ENCODE measurements around the gene SPDYE1. TPM values are rescaled to one million over a fixed set of nuclear protein-coding genes. Genes with fewer than 3 reads are reported as not detected.

The SPDYE1 gene, protein sequence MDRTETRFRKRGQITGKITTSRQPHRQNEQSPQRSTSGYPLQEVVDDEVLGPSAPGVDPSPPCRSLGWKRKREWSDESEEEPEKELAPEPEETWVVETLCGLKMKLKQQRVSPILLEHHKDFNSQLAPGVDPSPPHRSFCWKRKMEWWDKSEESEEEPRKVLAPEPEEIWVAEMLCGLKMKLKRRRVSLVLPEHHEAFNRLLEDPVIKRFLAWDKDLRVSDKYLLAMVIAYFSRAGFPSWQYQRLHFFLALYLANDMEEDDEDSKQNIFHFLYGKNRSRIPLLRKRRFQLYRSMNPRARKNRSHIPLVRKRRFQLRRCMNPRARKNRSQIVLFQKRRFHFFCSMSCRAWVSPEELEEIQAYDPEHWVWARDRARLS
- total RNA-seq (2014; rRNA removed; shearing (Covaris generic)): not detected in 2 replicates

DNA sequence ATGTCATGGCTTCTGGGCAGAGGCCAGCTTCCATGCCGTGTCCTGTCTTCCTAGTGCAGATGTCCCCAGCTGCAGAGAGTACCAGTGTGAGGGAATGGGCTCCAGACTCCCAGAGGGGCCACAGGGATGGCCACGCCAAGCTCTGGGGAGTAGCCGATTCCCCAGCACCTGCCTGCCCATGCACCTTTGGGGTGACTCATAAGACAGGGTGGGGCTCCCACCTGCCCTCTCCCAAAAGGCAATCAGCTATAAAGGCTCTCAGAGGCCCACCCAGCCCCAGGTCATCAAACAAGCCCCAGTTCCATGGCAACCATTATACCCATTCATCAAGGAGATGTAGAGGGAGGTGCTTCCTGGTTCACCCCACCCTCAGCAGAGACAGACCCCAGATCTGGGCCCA lies at the start of gene SPDYE1:
SPDYE1 (plus strand) TSS at position 366 of the 400 bp plus-strand sequence. CDS start 2,053 bp downstream, outside the sequence.

GRCh38 chr7:44044315-44045225 lies 46.9 kb downstream of the SPDYE1 start, which contains the start of gene DBNL:
Gene DBNL, plus strand, starts transcription at chr7:44044702. Its CDS starts 36 bp downstream, at chr7:44044738.

Other genes starting within 250 kb of the SPDYE1 start
- 35.1 and 37.6 TPM in 2 replicates for gene BLVRA, start 239.2 kb upstream of the SPDYE1 start, total RNA-seq (2014; rRNA removed; shearing (Covaris generic))
- 123 and 143 TPM in 2 replicates for gene MRPS24, start 128.4 kb upstream of the SPDYE1 start, total RNA-seq (2014; rRNA removed; shearing (Covaris generic))
- gene URGCP, start 91.3 kb upstream of the SPDYE1 start, total RNA-seq (2014; rRNA removed; shearing (Covaris generic)): 24.5 and 36.2 TPM in 2 replicates
- 8.2 and 10.5 TPM in 2 replicates for gene UBE2D4, start 71.5 kb upstream of the SPDYE1 start, total RNA-seq (2014; rRNA removed; shearing (Covaris generic))
- 142 and 159 TPM in 2 replicates for gene DBNL, start 46.8 kb downstream of the SPDYE1 start, total RNA-seq (2014; rRNA removed; shearing (Covaris generic))
- 2.6 and 3.0 TPM in 2 replicates for gene PGAM2, start 67.7 kb downstream of the SPDYE1 start, total RNA-seq (2014; rRNA removed; shearing (Covaris generic))
- 21.4 and 24.8 TPM in 2 replicates for gene POLM, start 84.6 kb downstream of the SPDYE1 start, total RNA-seq (2014; rRNA removed; shearing (Covaris generic))
- gene AEBP1, start 106.4 kb downstream of the SPDYE1 start, total RNA-seq (2014; rRNA removed; shearing (Covaris generic)): 39.5 and 46.1 TPM in 2 replicates
- 161 and 173 TPM in 2 replicates for gene POLD2, start 125.7 kb downstream of the SPDYE1 start, total RNA-seq (2014; rRNA removed; shearing (Covaris generic))
- gene MYL7, start 143.4 kb downstream of the SPDYE1 start, total RNA-seq (2014; rRNA removed; shearing (Covaris generic)): not detected in 2 replicates
- not detected in 2 replicates for gene GCK, start 191.5 kb downstream of the SPDYE1 start, total RNA-seq (2014; rRNA removed; shearing (Covaris generic))
- 112 TPM in 2 replicates for gene YKT6, start 203.1 kb downstream of the SPDYE1 start, total RNA-seq (2014; rRNA removed; shearing (Covaris generic))

Measured in A375 (cell line).